Measurements from ENCODE around the gene GJD3. TPM values are rescaled to one million over a fixed set of nuclear protein-coding genes. Genes with fewer than 3 reads are reported as not detected.
"Not testable (repeated sequence)": the region's sequence is repeated elsewhere in the genome, so short reads cannot be mapped to it uniquely, and the experiment has no call there.

Gene GJD3
- total and polyA plus RNA-seq, 12 donors = 0.65 to 6.2 (median 1.6) TPM

GRCh38 chr17:40410082-40410481 lies 45.5 kb upstream of the GJD3 start:
- Histone ChIP-seq H3K27ac (no peak overlapping the region), H3K9me3 (no peaks in the 10 kb centered on the region), H3K36me3 (peaks cover 0 to 71% (median 0%) of the 10 kb centered on the region in 9 donors), H3K4me1 (peaks cover 0 to 4% (median 0%) of the 10 kb centered on the region in 9 donors), H3K27me3 (no peaks in the 10 kb centered on the region), H3K4me3 (no peak overlapping the region)
- WGBS, 2 donors = 90 to 95% methylated on average over 1 of the region's 1 CpG
- DNase-seq (no peak), ATAC-seq (no peak)
- TF ChIP-seq CTCF (IDR thresholded peaks at IDR 0.05) = no peak
- intact Hi-C loops (cut with DNase I) = loop anchor here in 5 of 10 donors (10.0 kb wide), 3 partner anchors 45 to 205 kb away; partner anchors contain the start of genes GJD3 (in 2 of the 5) and RARA (in 2 of the 5)

- H3K27ac ChIP-seq; ATAC-seq; H3K27me3 ChIP-seq; H3K9me3 ChIP-seq; DNase-seq; intact Hi-C loops (cut with DNase I); H3K4me3 ChIP-seq; H3K4me1 ChIP-seq: not testable (repeated sequence)
- H3K36me3 ChIP-seq = peaks cover 0 to 77% (median 0%) of the 10 kb centered on the region in 9 donors
- WGBS, 2 donors = 99% methylated on average over 4 of the region's 4 CpGs
Measured at GRCh38 chr17:40409540-40409939, 45.0 kb upstream of the GJD3 start.

GRCh38 chr17:40407460-40407859 lies 42.9 kb upstream of the GJD3 start:
- Histone ChIP-seq H3K4me3 (no peak overlapping the region), H3K27ac (no peak overlapping the region), H3K36me3 (peaks cover 0 to 77% (median 0%) of the 10 kb centered on the region in 9 donors), H3K27me3 (no peaks in the 10 kb centered on the region), H3K9me3 (no peaks in the 10 kb centered on the region), H3K4me1 (no peaks in the 10 kb centered on the region)
- ATAC-seq = no peak
- DNase-seq = no peak
- 96 to 98% methylated on average over 3 of the region's 3 CpGs for WGBS, 2 donors
- intact Hi-C loops (cut with DNase I) = no loop called here
- TF ChIP-seq CTCF (IDR thresholded peaks at IDR 0.05) = no peak

- intact Hi-C loops (cut with DNase I) = loop anchor here in 4 of 10 donors (5.0 kb wide), 4 partner anchors 33 to 128 kb away; partner anchors contain the start of gene GJD3 (in 1 of the 4)
- Histone ChIP-seq H3K27ac (no peak overlapping the region), H3K27me3 (no peaks in the 10 kb centered on the region), H3K4me3 (no peak overlapping the region), H3K9me3 (no peaks in the 10 kb centered on the region), H3K4me1 (no peaks in the 10 kb centered on the region), H3K36me3 (peaks cover 0 to 84% (median 0%) of the 10 kb centered on the region in 9 donors)
- DNase-seq = no peak
- WGBS, 2 donors = 87 to 94% methylated on average over 3 of the region's 3 CpGs
- ATAC-seq = no peak
- no peak for TF ChIP-seq CTCF (IDR thresholded peaks at IDR 0.05)
Measured at GRCh38 chr17:40404003-40404402, 39.5 kb upstream of the GJD3 start.

GRCh38 chr17:40402668-40403067 lies 38.1 kb upstream of the GJD3 start:
- intact Hi-C loops (cut with DNase I) = loop anchor here in 4 of 10 donors (5.0 kb wide), 4 partner anchors 35 to 130 kb away; partner anchors contain the start of gene GJD3 (in 1 of the 4)
- DNase-seq (no peak), ATAC-seq (no peak)
- peaks cover 0 to 79% (median 0%) of the 10 kb centered on the region in 9 donors for H3K36me3 ChIP-seq
- no peaks in the 10 kb centered on the region for H3K9me3 ChIP-seq
- no peak for TF ChIP-seq CTCF (IDR thresholded peaks at IDR 0.05)
- H3K27ac ChIP-seq = no peak overlapping the region
- no peak overlapping the region for H3K4me3 ChIP-seq
- H3K4me1 ChIP-seq = no peaks in the 10 kb centered on the region
- H3K27me3 ChIP-seq = no peaks in the 10 kb centered on the region
- 90 to 91% methylated on average over 1 of the region's 1 CpG for WGBS, 2 donors
